DMS153 treated with DMSO at 0.1 percent for 48 hours (cell line): ENCODE data around the gene THG1L.

Source experiments
- DNase-seq: peaks from one replicate; lab custom pipeline; 2025; ENCODE audit not compliant: unreplicated experiment; lab: John Stamatoyannopoulos, UW

Gene THG1L

DNA sequence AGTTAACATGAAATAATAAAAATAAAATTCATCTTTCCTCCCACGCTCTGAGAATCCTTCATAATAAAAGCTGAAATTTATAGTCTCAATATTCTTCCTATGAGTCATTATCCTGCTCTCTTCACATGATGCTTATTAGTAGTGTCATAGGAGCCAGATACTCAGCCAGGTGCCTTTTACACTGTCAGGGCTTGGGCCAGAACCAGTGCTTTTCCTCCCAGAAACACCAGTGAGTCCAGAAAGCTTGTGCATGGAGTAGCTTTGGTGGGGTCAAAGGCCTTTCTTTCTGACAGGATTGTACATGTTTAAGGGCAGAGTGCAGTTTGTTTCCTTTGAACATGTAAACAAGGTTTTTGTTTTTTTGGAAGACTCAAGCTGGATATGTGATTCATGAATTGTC, 19.1 kb downstream of the THG1L start:
- DNase-seq: no peak

DNA sequence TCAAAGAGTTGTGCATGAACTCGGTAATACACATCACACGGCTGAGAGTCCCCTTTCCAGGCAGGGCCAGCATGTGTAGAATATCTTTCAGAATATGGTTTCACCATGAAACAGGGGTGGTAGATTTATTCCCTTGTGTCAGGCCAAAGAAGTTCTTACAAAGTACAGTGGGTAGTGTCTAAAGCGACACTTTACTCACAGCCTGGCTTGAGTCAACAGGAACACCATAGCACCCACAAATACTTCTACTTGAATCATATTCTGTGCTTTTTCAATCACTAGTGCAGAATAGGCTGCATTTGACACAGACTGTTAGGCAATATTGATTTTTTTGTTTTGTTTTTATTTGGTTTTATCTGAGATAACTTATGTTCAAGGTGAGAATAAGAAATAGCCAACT, 24.9 kb downstream of the THG1L start:
- no peak for DNase-seq

DNA sequence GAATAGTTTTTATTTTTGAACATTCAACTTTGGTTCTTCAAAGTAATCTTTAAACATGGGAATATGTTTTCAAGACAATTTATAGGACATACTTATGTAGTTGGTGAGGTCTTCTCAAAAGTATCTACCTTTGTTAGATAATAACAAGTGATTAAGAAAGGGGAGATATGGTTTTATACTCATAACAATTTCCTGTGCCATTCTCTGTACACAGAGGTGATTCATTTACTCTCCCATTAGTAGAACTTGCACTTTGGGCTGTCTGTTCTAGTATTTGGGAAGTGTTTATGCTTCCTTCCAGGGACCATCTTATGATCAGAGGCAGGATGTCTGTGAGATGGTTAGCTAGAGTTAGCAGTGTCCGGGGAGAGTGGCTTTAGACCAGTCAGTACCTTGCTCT, 27.5 kb downstream of the THG1L start:
- DNase-seq: no peak

DNA sequence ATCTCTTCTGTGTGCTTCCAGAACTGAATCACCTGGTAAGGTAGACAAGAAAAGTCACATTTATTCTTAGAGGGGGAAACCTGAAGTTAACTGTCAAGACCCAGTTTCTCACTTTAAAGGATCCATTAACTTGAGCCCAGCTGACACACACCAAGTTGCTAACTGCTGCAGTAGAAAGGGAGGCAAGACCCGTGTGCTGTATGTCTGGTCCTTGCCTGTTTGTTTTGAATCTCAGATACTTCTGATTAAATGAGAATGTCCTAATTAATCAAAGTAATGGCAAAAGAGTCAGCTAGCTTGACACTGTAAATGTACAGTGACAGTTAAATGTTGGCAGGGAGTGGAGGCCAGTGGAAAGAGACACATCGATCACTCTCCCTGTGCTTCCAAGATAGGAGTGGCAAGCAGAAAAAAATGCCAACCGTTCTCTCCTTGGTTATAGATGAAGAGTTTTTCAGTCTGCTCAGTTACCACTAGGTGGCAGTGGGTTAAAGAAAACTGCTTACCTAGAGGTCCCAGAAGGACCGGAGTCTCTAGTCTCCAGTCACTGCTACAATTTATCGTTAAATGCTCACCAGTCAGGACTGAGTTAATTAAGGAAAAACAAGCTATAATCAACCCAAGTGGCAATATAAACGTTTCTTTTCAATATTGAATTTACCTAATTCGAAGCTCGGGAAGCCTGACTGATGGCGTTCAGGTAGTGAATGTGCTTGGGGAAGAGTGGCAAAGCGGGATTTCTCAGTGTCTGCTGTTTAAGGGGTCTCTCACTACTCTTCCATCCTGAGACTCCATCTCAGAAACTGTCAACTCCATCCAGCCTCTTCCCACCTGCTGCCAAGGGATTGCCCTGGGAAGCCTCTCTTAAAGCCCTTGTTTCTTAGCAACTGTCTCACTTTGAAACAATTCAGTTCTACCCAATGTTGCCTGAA, 30.7 kb downstream of the THG1L start:
- DNase-seq: peak; percentile 13

DNA sequence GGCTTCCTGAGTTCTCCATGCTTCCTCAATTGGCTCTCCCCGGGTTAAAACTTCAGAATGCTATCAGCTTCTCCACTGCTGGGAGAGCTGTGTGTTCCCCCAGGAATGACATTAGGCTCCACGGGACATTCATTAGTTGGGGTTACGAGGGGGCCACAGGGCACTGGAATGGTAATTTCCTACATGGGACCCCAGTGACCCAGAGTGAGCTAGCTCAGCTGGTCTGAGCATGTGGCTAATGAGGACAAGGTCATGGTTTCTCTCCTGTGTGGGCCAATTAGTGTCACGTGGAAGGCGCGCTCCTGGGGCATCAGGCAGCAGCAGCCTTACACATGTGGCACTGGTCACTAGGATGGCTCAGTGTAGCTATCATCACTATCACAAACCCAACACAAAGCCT, 33.3 kb downstream of the THG1L start:
- DNase-seq: no peak

DNA sequence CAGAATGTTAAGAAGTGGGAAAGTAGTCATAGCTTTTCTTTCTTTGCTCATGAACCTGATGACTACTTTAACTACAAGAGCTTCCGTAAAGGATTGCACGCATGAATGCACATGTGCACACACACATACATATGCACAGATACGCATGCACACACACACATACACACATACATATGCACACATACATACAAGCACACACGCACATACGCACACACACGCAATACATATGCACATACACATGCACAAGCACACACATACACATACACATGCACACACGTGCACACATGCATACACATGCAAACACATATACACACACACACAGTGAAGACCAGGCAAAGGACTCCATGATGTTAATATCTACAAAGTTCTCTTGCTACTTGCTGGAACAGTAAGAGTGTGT, 35.2 kb downstream of the THG1L start:
- DNase-seq: no peak

DNA sequence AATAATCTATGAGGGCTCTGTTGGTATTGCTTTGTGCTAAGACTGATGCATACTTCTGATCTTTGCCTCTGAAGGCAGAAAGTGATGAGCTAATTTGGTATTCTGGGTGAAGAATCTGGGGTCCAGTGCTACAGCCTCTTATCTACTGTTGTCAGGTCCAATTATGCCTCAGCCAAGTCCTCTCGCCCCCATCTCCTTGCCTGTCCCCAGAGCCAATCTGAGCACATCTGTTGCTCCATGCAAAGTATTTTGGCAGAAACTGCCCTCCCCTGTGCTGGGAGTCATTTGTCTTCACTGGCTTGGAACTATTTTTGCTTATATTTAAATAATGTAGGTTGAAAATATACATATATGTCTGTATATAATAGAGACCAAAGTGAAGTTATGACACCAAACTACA, 35.7 kb downstream of the THG1L start:
- no peak for DNase-seq

DNA sequence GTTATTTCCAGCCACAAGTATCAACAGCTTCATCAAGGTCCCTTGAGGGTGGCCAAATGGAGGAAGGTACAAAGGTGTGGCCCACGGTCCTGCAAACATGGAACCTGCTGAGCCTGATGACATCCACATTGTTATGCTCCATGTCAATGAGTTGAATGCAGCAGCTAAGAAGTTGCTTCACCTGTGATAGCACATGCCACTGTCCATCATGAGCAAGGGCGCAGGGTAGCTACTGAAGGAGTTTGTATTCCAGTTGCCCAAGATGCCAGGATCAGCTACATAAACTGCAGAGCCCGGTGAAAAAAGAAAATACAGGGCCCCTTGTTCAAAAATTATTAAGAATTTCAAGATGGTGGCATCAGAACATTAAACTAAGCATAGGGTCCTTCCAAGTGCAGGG, 36.5 kb downstream of the THG1L start:
- no peak for DNase-seq

DNA sequence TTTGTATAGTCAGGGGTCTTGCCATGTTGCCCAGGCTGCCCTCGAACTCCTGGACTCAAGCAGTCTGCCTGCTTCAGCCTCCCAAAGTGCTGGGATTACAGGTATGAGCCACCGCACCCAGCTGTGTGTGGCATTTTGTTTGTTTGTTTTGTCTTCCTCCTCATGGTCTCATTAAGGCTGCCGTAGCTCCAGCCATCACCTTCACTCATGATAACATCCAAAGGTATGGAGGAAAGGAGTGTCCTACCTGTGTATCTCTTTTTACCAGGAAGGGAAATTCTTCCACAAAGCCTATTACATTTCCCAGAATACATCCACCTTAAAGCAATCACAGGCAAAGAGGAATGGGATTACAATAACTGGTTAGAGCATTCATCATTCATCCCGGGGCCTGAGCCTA, 39.4 kb downstream of the THG1L start:
- DNase-seq: no peak

DNA sequence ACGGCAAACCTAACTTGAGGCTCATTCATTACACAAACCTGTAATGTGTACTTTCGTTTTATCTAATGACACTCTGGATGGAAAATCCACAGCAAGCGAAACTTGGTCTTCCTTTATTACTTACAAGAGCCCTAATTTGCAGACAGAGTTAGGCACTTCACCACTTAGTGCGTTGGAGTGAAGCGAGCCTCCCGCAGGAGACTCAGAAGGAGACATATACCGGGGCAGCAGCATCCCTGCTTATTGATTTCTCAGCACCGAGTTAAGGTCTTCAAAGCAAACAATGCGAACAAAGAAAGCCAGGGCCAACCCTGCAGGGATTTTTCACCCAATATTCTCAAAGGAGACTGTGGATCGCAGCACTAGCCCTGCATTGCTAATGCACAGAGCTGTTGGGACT, 40.9 kb downstream of the THG1L start:
- no peak for DNase-seq

DNA sequence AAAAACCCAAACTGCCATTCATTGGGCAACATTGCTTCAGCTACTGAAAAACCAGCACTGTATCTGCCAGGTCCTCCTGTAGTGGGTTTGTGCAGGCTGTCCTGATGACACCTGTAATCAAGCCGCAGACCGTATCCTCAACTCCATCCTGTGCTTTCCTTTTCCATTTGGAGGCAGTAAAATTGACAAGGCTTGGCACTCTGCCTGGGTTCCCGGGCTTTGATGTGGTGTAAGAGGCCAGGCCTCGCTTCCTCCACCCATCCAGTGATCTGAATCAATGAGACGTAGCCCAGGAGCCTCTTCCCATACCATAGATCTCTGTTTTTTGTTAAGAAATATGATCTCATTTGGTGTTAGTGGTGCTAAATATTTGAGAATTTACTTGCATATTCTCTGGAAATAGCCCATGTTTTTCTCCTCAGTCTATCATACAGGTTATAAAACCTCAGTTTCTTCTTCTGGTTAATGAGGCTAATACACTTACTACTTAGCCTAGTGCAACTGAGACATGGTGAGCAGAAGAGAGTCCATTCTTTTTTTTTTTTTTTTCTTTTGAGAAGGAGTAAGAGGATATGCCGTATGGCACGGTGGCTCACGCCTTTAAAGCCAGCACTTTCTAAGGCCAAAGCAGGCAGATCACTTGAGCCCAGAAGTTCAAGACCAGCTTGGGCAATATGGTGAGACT, 47.0 kb downstream of the THG1L start:
- DNase-seq: peak; percentile 27

DNA sequence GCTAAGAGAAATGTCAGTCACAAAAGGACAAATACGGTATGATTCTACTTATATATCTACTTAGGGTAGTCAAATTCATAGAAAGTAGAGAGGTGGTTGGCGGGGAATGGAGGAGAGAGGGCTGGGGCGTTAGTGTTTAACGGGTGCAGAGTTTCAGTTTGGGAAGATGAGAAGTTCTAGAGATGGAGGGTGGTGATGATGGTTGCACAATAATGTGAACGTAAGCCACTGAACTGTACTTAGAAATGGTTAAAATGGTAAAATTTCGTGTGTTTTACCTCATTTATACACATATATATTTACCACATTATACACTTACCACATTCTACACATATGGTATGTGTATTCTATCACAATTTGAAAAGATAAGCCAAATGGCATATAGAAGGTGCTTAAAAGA, 48.0 kb downstream of the THG1L start:
- DNase-seq: no peak

DNA sequence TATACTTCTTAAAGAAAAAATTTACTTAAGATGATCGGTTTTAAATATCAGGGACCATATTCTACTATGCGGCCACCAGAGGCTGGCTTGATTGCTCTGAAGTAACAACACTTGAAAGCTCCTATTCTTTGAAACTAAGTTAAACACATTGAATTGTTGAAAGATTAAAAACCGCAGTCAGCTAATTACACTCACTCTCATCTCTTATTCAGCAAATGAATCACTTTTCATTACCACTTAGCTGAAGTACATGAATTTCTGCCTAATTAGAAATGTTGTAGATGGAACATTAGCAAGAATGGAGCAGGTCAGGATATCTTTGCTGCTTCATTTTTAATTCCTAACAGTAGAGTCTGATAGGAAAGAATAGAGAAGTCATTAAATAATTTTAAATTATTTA, 54.6 kb downstream of the THG1L start:
- no peak for DNase-seq
